Measurements from ENCODE around the gene ADAP1.
"Not testable (repeated sequence)": the region's sequence is repeated elsewhere in the genome, so short reads cannot be mapped to it uniquely, and the experiment has no call there.

ADAP1 gene

GRCh38 chr7:919924-920341 lies 34.5 kb downstream of the ADAP1 start:
- FAIRE-seq = no peak

- no peak for FAIRE-seq
Measured at GRCh38 chr7:919114-919442, 35.4 kb downstream of the ADAP1 start.

- no peak for FAIRE-seq
Measured at GRCh38 chr7:918441-919113, 35.9 kb downstream of the ADAP1 start.

- FAIRE-seq = no peak
Measured at GRCh38 chr7:918118-918425, 36.4 kb downstream of the ADAP1 start.

- no peak for FAIRE-seq
Measured at GRCh38 chr7:917255-918117, 37.0 kb downstream of the ADAP1 start.

- no peak for FAIRE-seq
Measured at GRCh38 chr7:916291-916941, 38.1 kb downstream of the ADAP1 start.

GRCh38 chr7:915291-916218 lies 38.9 kb downstream of the ADAP1 start:
- FAIRE-seq = no peak

- FAIRE-seq = no peak
Measured at GRCh38 chr7:914521-915194, 39.8 kb downstream of the ADAP1 start.

GRCh38 chr7:913736-914520 lies 40.6 kb downstream of the ADAP1 start:
- FAIRE-seq = no peak

- FAIRE-seq = no peak
Measured at GRCh38 chr7:911791-912480, 42.5 kb downstream of the ADAP1 start.

- no peak for FAIRE-seq
Measured at GRCh38 chr7:910931-911431, 43.5 kb downstream of the ADAP1 start.

GRCh38 chr7:910441-910861 lies 44.0 kb downstream of the ADAP1 start:
- no peak for FAIRE-seq

- no peak for FAIRE-seq
Measured at GRCh38 chr7:909358-910329, 44.8 kb downstream of the ADAP1 start.

GRCh38 chr7:908591-909357 lies 45.7 kb downstream of the ADAP1 start:
- FAIRE-seq = not testable (repeated sequence)

GRCh38 chr7:908159-908581 lies 46.3 kb downstream of the ADAP1 start:
- no peak for FAIRE-seq

GRCh38 chr7:907158-907980 lies 47.1 kb downstream of the ADAP1 start:
- no peak for FAIRE-seq

- FAIRE-seq = no peak
Measured at GRCh38 chr7:906776-907157, 47.7 kb downstream of the ADAP1 start.

- FAIRE-seq = no peak
Measured at GRCh38 chr7:904847-905246, 49.6 kb downstream of the ADAP1 start.

Data from islet of Langerhans (tissue), 1 donor.